ENCODE results near the gene JDP2.

DNA sequence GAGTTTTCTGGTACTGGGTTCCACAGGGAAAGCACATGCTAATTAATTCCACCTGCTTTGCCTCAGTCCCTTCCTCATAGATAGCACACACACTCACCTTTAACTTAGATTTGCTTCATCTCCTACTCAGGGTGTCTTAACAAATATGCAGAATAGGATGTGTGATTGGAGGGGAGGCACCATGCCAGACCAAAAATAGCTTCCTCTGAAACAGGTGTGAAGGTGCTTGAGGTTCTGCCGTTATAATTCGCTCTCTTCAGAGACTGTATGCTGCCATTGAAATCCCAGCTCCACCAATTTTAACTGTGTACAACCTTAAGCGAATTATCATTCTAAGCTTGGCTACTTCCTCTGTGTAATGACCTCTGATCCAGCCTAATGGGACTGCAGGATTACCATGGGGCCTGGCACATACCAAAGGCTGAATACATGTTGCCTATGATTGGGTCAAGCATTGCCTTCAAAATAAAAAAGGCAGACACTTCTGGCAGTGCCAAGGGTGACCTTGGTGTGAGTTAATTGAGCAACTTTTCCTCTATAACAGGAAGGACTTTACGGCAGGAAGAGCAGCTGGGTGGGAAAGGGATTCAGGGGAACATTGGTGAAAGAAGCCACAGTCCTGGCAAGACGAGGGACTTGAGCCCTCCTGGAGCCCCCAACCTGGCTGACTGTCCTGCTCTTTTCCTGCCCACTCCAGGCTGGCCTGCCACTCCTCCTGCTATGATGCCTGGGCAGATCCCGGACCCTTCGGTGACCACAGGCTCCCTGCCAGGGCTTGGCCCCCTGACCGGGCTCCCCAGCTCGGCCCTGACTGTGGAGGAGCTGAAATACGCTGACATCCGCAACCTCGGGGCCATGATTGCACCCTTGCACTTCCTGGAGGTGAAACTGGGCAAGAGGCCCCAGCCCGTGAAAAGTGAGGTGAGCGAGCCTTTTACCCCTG is 9.7 kb downstream of the JDP2 start:
- TF ChIP-seq EP300 (IDR thresholded peaks at IDR 0.05; ENCODE audit: borderline replicate concordance) (no peak), YY1 (IDR thresholded peaks at IDR 0.05; ENCODE audit: low read depth) (no peak), CEBPB (IDR thresholded peaks at IDR 0.05) (no peak), RAD21 (IDR thresholded peaks at IDR 0.05; ENCODE audit: low read depth) (no peak), EGR1 (IDR thresholded peaks at IDR 0.05) (no peak), ZBTB7A (IDR thresholded peaks at IDR 0.05; ENCODE audit: low read depth) (no peak), TAF1 (IDR thresholded peaks at IDR 0.05; ENCODE audit: low read depth) (no peak), CREB1 (IDR thresholded peaks at IDR 0.05; ENCODE audit: low read depth) (no peak)
- TF ChIP-seq, protein P1, sequence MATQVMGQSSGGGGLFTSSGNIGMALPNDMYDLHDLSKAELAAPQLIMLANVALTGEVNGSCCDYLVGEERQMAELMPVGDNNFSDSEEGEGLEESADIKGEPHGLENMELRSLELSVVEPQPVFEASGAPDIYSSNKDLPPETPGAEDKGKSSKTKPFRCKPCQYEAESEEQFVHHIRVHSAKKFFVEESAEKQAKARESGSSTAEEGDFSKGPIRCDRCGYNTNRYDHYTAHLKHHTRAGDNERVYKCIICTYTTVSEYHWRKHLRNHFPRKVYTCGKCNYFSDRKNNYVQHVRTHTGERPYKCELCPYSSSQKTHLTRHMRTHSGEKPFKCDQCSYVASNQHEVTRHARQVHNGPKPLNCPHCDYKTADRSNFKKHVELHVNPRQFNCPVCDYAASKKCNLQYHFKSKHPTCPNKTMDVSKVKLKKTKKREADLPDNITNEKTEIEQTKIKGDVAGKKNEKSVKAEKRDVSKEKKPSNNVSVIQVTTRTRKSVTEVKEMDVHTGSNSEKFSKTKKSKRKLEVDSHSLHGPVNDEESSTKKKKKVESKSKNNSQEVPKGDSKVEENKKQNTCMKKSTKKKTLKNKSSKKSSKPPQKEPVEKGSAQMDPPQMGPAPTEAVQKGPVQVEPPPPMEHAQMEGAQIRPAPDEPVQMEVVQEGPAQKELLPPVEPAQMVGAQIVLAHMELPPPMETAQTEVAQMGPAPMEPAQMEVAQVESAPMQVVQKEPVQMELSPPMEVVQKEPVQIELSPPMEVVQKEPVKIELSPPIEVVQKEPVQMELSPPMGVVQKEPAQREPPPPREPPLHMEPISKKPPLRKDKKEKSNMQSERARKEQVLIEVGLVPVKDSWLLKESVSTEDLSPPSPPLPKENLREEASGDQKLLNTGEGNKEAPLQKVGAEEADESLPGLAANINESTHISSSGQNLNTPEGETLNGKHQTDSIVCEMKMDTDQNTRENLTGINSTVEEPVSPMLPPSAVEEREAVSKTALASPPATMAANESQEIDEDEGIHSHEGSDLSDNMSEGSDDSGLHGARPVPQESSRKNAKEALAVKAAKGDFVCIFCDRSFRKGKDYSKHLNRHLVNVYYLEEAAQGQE (IDR thresholded peaks at IDR 0.05; ENCODE audit: low read depth), result no peak
- TF ChIP-seq, protein P2, sequence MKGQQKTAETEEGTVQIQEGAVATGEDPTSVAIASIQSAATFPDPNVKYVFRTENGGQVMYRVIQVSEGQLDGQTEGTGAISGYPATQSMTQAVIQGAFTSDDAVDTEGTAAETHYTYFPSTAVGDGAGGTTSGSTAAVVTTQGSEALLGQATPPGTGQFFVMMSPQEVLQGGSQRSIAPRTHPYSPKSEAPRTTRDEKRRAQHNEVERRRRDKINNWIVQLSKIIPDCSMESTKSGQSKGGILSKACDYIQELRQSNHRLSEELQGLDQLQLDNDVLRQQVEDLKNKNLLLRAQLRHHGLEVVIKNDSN (IDR thresholded peaks at IDR 0.05), result no peak

Data from Ishikawa (cell line).